Duodenal mucosa (tissue), 2 donors: ENCODE results near the gene HSPA12B.

ENCODE experiments used
- H3K27ac ChIP-seq: one replicate; pipeline ENCODE4 v1.7.0; 2013; ENCODE audit warnings: low read depth, low read length
- H3K27me3 ChIP-seq, 2 donors: one replicate each; pipeline ENCODE4 v1.7.0; 2013; ENCODE audit warnings: low read length in 2 of 2, control low read depth in 1 of 2; ENCODE audit not compliant: insufficient read depth in 2 of 2, control insufficient read depth in 1 of 2
- H3K36me3 ChIP-seq, 2 donors: one replicate each; pipeline ENCODE4 v1.7.0; 2013; ENCODE audit warnings: low read length in 2 of 2, control low read depth in 1 of 2; ENCODE audit not compliant: insufficient read depth in 2 of 2, control insufficient read depth in 1 of 2
- H3K4me1 ChIP-seq, 2 donors: one replicate each; pipeline ENCODE4 v1.7.0; 2013; ENCODE audit warnings: low read length in 2 of 2, control low read depth in 1 of 2; ENCODE audit not compliant: insufficient read depth in 2 of 2, control insufficient read depth in 1 of 2
- H3K4me3 ChIP-seq, 2 donors: one replicate each; pipeline ENCODE4 v1.7.0; 2013; ENCODE audit warnings: low read length in 2 of 2, low read depth in 1 of 2
- H3K9ac ChIP-seq, 2 donors: one replicate each; pipeline ENCODE4 v1.7.0; 2013; ENCODE audit warnings: low read length in 2 of 2, low read depth in 1 of 2
- H3K9me3 ChIP-seq, 2 donors: one replicate each; pipeline ENCODE4 v1.7.0; 2013; ENCODE audit warnings: low read length in 2 of 2, control low read depth in 1 of 2; ENCODE audit not compliant: control insufficient read depth in 1 of 2

HSPA12B gene

DNA sequence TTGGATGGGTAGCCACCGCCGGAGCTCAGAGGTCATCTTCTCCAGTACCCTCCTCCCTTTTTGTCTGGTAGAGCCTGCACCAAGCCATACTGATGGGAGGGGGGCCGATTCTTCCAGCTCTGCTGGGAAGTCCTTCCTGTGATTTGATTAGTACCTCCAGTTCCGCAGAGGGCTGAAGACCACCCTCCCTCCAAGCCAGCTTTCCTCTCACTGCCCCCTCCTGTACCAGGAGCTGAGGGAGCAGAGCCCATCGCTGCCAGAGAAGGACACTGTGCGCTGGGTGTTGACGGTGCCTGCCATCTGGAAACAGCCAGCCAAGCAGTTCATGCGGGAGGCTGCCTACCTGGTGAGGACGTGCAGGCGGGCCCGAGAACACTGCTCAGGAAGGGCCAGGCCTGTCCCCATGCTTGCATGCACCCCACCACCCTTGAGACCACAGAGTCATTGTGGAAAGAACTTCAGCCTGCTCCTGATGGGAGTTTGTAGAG is 13.2 kb downstream of the HSPA12B start:
- no peaks in the 10 kb centered on the region for H3K9me3 ChIP-seq
- no peak overlapping the region for H3K4me3 ChIP-seq
- H3K27me3 ChIP-seq, result peaks cover 0 to 3% of the 10 kb centered on the region in 2 donors
- no peaks in the 10 kb centered on the region for H3K36me3 ChIP-seq
- H3K9ac ChIP-seq, result no peak overlapping the region
- H3K4me1 ChIP-seq, result peaks cover 24 to 37% of the 10 kb centered on the region in 2 donors
- no peak overlapping the region for H3K27ac ChIP-seq

DNA sequence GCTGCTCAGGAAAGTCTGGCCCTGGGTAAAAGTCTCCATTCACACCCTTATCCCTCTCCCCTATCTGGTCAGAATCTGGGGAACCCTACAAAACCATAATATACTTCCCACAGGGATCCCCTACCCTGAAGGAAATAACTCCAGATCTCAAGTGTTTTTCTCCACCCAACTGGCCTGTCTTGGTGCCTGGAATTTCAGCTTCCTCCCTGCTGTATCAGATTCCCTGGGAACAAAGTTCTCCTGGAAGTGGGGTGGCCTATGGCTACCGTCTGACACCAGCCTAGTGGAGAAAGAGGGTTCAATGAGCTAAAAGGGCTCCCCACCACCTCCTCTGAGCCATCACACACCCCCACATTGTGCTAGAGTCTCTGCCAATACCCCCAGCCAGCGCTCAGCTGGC is 15.0 kb downstream of the HSPA12B start:
- Histone ChIP-seq H3K4me1 (peaks cover 27 to 39% of the 10 kb centered on the region in 2 donors), H3K9ac (no peak overlapping the region), H3K4me3 (no peak overlapping the region), H3K36me3 (no peaks in the 10 kb centered on the region), H3K9me3 (no peaks in the 10 kb centered on the region), H3K27me3 (peaks cover 0 to 3% of the 10 kb centered on the region in 2 donors), H3K27ac (no peak overlapping the region)

DNA sequence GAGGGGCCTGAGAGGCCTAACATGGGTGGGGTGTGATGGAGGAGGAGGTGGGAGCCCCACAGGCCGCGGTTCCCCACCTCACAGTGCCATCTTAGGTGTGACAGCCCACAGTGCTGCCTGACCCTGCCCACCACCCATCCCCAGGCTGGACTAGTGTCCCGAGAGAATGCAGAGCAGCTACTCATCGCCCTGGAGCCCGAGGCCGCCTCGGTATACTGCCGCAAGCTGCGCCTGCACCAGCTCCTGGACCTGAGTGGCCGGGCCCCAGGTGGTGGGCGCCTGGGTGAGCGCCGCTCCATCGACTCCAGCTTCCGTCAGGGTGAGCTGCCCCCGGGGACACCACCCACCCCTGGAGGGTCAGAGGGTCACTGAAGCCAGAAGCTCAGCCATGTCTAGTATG is 15.6 kb downstream of the HSPA12B start:
- H3K27me3 ChIP-seq, result peaks cover 0 to 3% of the 10 kb centered on the region in 2 donors
- H3K36me3 ChIP-seq, result no peaks in the 10 kb centered on the region
- no peaks in the 10 kb centered on the region for H3K9me3 ChIP-seq
- H3K9ac ChIP-seq, result no peak overlapping the region
- no peak overlapping the region for H3K27ac ChIP-seq
- H3K4me1 ChIP-seq, result peaks cover 31 to 44% of the 10 kb centered on the region in 2 donors
- H3K4me3 ChIP-seq, result no peak overlapping the region

DNA sequence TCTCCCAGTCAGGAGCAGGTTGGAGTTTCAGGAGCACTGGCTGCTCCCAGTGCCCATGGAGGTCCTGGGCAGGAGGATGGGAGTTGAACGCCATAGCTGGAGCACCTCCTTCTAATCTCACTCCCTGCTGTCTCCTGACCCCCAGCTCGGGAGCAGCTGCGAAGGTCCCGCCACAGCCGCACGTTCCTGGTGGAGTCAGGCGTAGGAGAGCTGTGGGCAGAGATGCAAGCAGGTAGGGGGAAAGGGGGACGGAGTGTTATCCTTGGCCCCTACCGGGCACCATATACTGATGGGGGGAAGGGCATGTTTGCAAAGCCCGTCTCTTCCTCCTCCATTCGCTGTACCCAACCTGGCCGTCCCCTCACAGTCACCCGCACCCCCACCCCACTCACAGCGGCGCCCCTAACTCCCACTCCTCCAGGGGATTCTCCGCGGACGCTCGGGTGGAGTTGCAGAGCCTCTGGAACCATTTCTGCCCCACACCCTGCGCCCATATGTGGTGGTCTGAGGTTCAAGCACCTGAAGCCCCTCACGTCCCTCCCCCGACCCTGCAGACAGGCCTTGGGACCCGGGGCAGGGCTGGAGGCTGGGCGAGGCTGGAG is 16.7 kb downstream of the HSPA12B start:
- peaks cover 31 to 44% of the 10 kb centered on the region in 2 donors for H3K4me1 ChIP-seq
- no peak overlapping the region for H3K4me3 ChIP-seq
- no peaks in the 10 kb centered on the region for H3K9me3 ChIP-seq
- no peak overlapping the region for H3K9ac ChIP-seq
- H3K27me3 ChIP-seq, result peaks cover 0 to 3% of the 10 kb centered on the region in 2 donors
- H3K36me3 ChIP-seq, result no peaks in the 10 kb centered on the region
- H3K27ac ChIP-seq, result no peak overlapping the region

DNA sequence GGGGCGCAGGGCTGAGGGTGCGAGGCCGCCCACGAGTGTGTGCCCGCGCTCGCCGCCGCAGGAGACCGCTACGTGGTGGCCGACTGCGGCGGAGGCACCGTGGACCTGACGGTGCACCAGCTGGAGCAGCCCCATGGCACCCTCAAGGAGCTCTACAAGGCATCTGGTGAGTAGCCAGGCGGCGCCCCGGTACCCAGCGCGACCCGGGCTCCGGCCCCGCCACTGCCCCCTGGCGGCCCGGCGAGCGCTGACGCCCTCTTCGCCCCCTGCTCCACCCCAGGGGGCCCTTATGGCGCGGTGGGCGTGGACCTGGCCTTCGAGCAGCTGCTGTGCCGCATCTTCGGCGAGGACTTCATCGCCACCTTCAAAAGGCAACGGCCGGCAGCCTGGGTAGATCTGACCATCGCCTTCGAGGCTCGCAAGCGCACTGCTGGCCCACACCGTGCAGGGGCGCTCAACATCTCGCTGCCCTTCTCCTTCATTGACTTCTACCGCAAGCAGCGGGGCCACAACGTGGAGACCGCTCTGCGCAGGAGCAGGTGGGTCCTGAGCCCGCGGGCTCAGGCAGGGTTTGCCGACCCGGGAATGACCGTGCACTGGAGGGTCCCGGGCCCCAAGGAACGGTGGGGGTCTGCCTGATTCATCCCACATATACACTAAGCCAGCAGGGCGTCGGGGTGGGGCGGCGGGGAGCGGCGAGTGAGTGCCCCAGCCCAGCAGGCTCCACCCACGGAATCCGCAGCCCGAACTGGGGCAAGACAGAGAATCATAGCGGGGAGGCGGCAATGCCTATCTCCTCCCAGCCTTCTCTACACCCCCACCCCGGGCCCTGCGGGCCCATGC is 17.4 kb downstream of the HSPA12B start:
- H3K36me3 ChIP-seq, result peaks cover 0 to 4% of the 10 kb centered on the region in 2 donors
- peaks cover 0 to 3% of the 10 kb centered on the region in 2 donors for H3K27me3 ChIP-seq
- H3K4me1 ChIP-seq, result peaks cover 31 to 37% of the 10 kb centered on the region in 2 donors
- no peak overlapping the region for H3K9ac ChIP-seq
- H3K9me3 ChIP-seq, result no peaks in the 10 kb centered on the region
- H3K27ac ChIP-seq, result no peak overlapping the region
- no peak overlapping the region for H3K4me3 ChIP-seq

DNA sequence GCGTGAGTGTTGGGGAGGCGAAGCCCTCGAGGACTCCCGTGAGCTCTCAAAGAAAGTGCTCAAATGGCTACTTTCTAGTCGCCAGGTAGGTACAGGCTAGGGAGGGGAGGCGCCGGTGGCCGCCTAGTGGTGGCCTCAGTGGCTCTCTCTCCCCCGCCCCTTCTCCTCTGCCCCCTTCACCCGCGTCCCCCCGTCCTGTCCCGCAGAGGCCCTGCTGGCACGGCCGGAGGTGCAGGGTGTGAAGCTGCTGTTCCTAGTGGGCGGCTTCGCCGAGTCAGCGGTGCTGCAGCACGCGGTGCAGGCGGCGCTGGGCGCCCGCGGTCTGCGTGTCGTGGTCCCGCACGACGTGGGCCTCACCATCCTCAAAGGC is 18.8 kb downstream of the HSPA12B start:
- H3K9ac ChIP-seq, result no peak overlapping the region
- H3K9me3 ChIP-seq, result no peaks in the 10 kb centered on the region
- no peak overlapping the region for H3K27ac ChIP-seq
- peaks cover 31 to 37% of the 10 kb centered on the region in 2 donors for H3K4me1 ChIP-seq
- peak overlapping the region in 1 of 2 donors; percentile 46 for H3K4me3 ChIP-seq
- peaks cover 1 to 4% of the 10 kb centered on the region in 2 donors for H3K36me3 ChIP-seq
- H3K27me3 ChIP-seq, result peaks cover 0 to 3% of the 10 kb centered on the region in 2 donors

DNA sequence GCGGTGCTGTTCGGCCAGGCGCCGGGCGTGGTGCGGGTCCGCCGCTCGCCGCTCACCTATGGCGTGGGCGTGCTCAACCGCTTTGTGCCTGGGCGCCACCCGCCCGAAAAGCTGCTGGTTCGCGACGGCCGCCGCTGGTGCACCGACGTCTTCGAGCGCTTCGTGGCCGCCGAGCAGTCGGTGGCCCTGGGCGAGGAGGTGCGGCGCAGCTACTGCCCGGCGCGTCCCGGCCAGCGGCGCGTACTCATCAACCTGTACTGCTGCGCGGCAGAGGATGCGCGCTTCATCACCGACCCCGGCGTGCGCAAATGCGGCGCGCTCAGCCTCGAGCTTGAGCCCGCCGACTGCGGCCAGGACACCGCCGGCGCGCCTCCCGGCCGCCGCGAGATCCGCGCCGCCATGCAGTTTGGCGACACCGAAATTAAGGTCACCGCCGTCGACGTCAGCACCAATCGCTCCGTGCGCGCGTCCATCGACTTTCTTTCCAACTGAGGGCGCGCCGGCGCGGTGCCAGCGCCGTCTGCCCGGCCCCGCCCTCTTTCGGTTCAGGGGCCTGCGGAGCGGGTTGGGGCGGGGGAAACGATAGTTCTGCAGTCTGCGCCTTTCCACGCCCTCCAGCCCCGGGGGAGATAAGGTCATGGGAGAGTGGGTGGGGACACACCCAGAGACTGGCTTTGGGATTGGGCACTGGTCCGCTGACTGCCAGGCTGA is 19.3 kb downstream of the HSPA12B start:
- Histone ChIP-seq H3K27me3 (peaks cover 0 to 3% of the 10 kb centered on the region in 2 donors), H3K27ac (peak overlapping the region; percentile 18), H3K9ac (peak overlapping the region in 1 of 2 donors; percentile 2), H3K4me1 (peaks cover 30 to 37% of the 10 kb centered on the region in 2 donors), H3K36me3 (peaks cover 4 to 6% of the 10 kb centered on the region in 2 donors), H3K9me3 (no peaks in the 10 kb centered on the region), H3K4me3 (peak overlapping the region; percentile 46 to 58)

DNA sequence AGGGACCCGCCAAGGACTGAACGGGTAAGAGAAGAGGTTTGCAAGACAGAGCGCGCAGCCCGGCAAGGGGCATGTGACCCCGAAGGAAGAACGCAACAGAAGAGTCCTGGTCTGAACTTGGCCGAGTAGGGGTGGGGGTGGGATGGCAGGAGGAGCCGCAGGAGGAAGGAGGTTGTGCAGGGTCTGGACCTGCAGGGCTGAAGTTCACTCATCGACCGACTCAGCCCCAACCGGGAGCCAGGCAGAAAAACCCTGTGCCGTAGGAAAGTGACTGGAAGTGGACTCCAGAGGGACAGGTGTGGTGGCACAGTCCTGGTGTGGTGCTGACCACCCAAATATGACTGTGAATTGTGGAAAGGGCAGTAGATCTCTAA is 19.9 kb downstream of the HSPA12B start:
- H3K27me3 ChIP-seq, result peaks cover 0 to 3% of the 10 kb centered on the region in 2 donors
- peak overlapping the region in 1 of 2 donors; percentile 2 for H3K9ac ChIP-seq
- H3K9me3 ChIP-seq, result no peaks in the 10 kb centered on the region
- peak overlapping the region; percentile 46 to 58 for H3K4me3 ChIP-seq
- H3K27ac ChIP-seq, result no peak overlapping the region
- H3K36me3 ChIP-seq, result peaks cover 4 to 6% of the 10 kb centered on the region in 2 donors
- peaks cover 25 to 33% of the 10 kb centered on the region in 2 donors for H3K4me1 ChIP-seq

DNA sequence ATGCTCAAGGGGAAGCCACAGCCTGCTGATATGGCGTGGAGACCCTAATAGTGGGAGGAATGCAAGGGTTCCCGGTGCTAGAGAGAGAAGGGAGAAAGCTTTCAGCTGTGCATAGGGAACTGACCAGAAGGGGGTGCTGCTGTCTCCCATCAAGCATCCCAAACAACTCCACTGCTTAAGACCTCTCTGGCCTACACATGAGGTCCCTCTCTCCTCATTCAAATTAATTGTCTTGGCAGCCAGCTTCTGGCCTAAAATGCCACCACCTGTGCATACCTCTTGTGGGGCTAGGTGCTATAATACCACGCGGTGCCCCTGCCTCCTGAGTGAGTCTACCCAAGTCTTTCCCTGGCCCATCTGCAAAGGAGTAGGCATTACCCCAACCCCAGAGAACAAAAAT is 20.6 kb downstream of the HSPA12B start:
- H3K4me1 ChIP-seq, result peaks cover 18 to 27% of the 10 kb centered on the region in 2 donors

More for the DNA sequence above, 20.6 kb downstream of the HSPA12B start:
- Histone ChIP-seq H3K4me3 (no peak overlapping the region), H3K36me3 (peaks cover 6 to 8% of the 10 kb centered on the region in 2 donors), H3K9me3 (no peaks in the 10 kb centered on the region), H3K9ac (no peak overlapping the region), H3K27me3 (peaks cover 0 to 3% of the 10 kb centered on the region in 2 donors), H3K27ac (no peak overlapping the region)
